ENCODE data around the gene POLE.

The POLE gene

GRCh38 chr12:132661972-132662371 is 25.2 kb downstream of the POLE start:
- TF ChIP-seq EZH2phosphoT487 (IDR thresholded peaks at IDR 0.05; ENCODE audit: borderline replicate concordance, low read length) (no peak), CTCF (IDR thresholded peaks at IDR 0.05; ENCODE audit: low read depth, low read length, poor library complexity, severe bottlenecking) (no peak)
- H3K4me1 ChIP-seq (ENCODE audit: control insufficient read depth, low read length): no peaks in the 10 kb centered on the region
- peaks cover 99% of the 10 kb centered on the region for H3K36me3 ChIP-seq (ENCODE audit: control insufficient read depth, low read length)
- H3K4me2 ChIP-seq (ENCODE audit: low read length): no peak overlapping the region
- H3K4me3 ChIP-seq (ENCODE audit: low read length): no peak overlapping the region
- no peaks in the 10 kb centered on the region for H3K9me3 ChIP-seq (ENCODE audit: control insufficient read depth, insufficient read depth, low read length)
- H3F3A ChIP-seq (ENCODE audit: control insufficient read depth, insufficient read depth): no peaks in the 10 kb centered on the region
- H3K27ac ChIP-seq (ENCODE audit: low read depth, low read length): no peak overlapping the region
- H3K9me2 ChIP-seq (replicated peaks; ENCODE audit: control insufficient read depth, low read length): no peaks in the 10 kb centered on the region
- H3K79me2 ChIP-seq (ENCODE audit: control insufficient read depth, low read length): 0 out of 2 replicates have a peak, but pooled peaks cover 7% of the 10 kb centered on the region
- no peaks in the 10 kb centered on the region for H4K20me1 ChIP-seq (ENCODE audit: control insufficient read depth, insufficient read depth, low read depth, low read length)
- H3K27me3 ChIP-seq (ENCODE audit: control insufficient read depth, low read length): no peaks in the 10 kb centered on the region

- no peaks in the 10 kb centered on the region for H3K9me2 ChIP-seq (replicated peaks; ENCODE audit: control insufficient read depth, low read length)
- H3K36me3 ChIP-seq (ENCODE audit: control insufficient read depth, low read length): peaks cover 99% of the 10 kb centered on the region
- TF ChIP-seq CTCF (IDR thresholded peaks at IDR 0.05; ENCODE audit: low read depth, low read length, poor library complexity, severe bottlenecking): no peak
- TF ChIP-seq EZH2phosphoT487 (IDR thresholded peaks at IDR 0.05; ENCODE audit: borderline replicate concordance, low read length): no peak
Observed at GRCh38 chr12:132660996-132661395, 26.1 kb downstream of the POLE start.

GRCh38 chr12:132660052-132660451 is 27.1 kb downstream of the POLE start:
- Histone ChIP-seq H3K4me3 (ENCODE audit: low read length) (no peak overlapping the region), H3F3A (ENCODE audit: control insufficient read depth, insufficient read depth) (peaks cover under 1% of the 10 kb centered on the region; the same call in 1 of the 2 replicates), H3K9me2 (replicated peaks; ENCODE audit: control insufficient read depth, low read length) (no peaks in the 10 kb centered on the region), H4K20me1 (ENCODE audit: control insufficient read depth, insufficient read depth, low read depth, low read length) (no peaks in the 10 kb centered on the region), H3K4me1 (ENCODE audit: control insufficient read depth, low read length) (no peaks in the 10 kb centered on the region), H3K27ac (ENCODE audit: low read depth, low read length) (no peak overlapping the region), H3K27me3 (ENCODE audit: control insufficient read depth, low read length) (no peaks in the 10 kb centered on the region), H3K4me2 (ENCODE audit: low read length) (no peak overlapping the region), H3K79me2 (ENCODE audit: control insufficient read depth, low read length) (0 out of 2 replicates have a peak, but pooled peaks cover 7% of the 10 kb centered on the region), H3K9me3 (ENCODE audit: control insufficient read depth, insufficient read depth, low read length) (no peaks in the 10 kb centered on the region), H3K36me3 (ENCODE audit: control insufficient read depth, low read length) (peaks cover 98% of the 10 kb centered on the region)
- TF ChIP-seq EZH2phosphoT487 (IDR thresholded peaks at IDR 0.05; ENCODE audit: borderline replicate concordance, low read length) (no peak), CTCF (IDR thresholded peaks at IDR 0.05; ENCODE audit: low read depth, low read length, poor library complexity, severe bottlenecking) (no peak)

More at GRCh38 chr12:132660996-132661395, 26.1 kb downstream of the POLE start:
- Histone ChIP-seq H3K4me1 (ENCODE audit: control insufficient read depth, low read length) (no peaks in the 10 kb centered on the region), H3K79me2 (ENCODE audit: control insufficient read depth, low read length) (0 out of 2 replicates have a peak, but pooled peaks cover 7% of the 10 kb centered on the region), H3K4me2 (ENCODE audit: low read length) (no peak overlapping the region), H3K4me3 (ENCODE audit: low read length) (no peak overlapping the region), H3K27me3 (ENCODE audit: control insufficient read depth, low read length) (no peaks in the 10 kb centered on the region), H4K20me1 (ENCODE audit: control insufficient read depth, insufficient read depth, low read depth, low read length) (no peaks in the 10 kb centered on the region), H3K27ac (ENCODE audit: low read depth, low read length) (no peak overlapping the region), H3K9me3 (ENCODE audit: control insufficient read depth, insufficient read depth, low read length) (no peaks in the 10 kb centered on the region), H3F3A (ENCODE audit: control insufficient read depth, insufficient read depth) (no peaks in the 10 kb centered on the region)

Data from DOHH2 (cell line).